ENCODE measurements around the gene RAE1.
"Not testable (repeated sequence)": the region's sequence is repeated elsewhere in the genome, so short reads cannot be mapped to it uniquely, and the experiment has no call there.

Gene RAE1

GRCh38 chr20:57350726-57351041 is 371 bp upstream of the RAE1 start:
- Histone ChIP-seq H3K4me2 (ENCODE audit: low read length) (peak overlapping the region; percentile 85), H3K79me2 (ENCODE audit: control insufficient read depth, insufficient read depth, low read length, poor library complexity) (peaks cover 11% of the 10 kb centered on the region), H4K12ac (ENCODE audit: low read depth, low read length) (peak overlapping the region; percentile 9), H3K4me3 (ENCODE audit: low read depth, low read length) (peak overlapping the region; percentile 93), H4K8ac (ENCODE audit: low read depth, low read length) (peak overlapping the region; percentile 100), H3K36me3 (ENCODE audit: control insufficient read depth in 1 of 2, insufficient read depth in 2 of 2, low read length in 2 of 2) (peaks cover 7 to 15% of the 10 kb centered on the region in 2 experiments)
- H3K23ac ChIP-seq (ENCODE audit: low read length); H3K9ac ChIP-seq (ENCODE audit: low read length); H2AFZ ChIP-seq (ENCODE audit: insufficient read depth, low read length, poor library complexity); H3K9me3 ChIP-seq (ENCODE audit: insufficient read depth, low read depth, low read length); H3K14ac ChIP-seq (ENCODE audit: low read length); H3K79me1 ChIP-seq (ENCODE audit: low read length); H3K27ac ChIP-seq (ENCODE audit: low read depth, low read length); DNase-seq; H2BK5ac ChIP-seq (ENCODE audit: low read depth, low read length, poor library complexity); H4K91ac ChIP-seq (ENCODE audit: low read depth, low read length); H3K18ac ChIP-seq (ENCODE audit: low read length); H2BK12ac ChIP-seq (ENCODE audit: low read length); H3K4me1 ChIP-seq (ENCODE audit: control insufficient read depth in 1 of 2, insufficient read depth in 2 of 2, low read length in 2 of 2); H2BK120ac ChIP-seq (ENCODE audit: insufficient read depth, low read length, poor library complexity); H3K27me3 ChIP-seq (ENCODE audit: insufficient read depth, low read length); H2AK5ac ChIP-seq (ENCODE audit: low read length); H3K4ac ChIP-seq (ENCODE audit: low read depth, low read length): not testable (repeated sequence)
- WGBS (ENCODE audit: extremely low coverage, insufficient coverage, insufficient read length) = no CpG with 5 or more reads among the region's 24 CpGs

GRCh38 chr20:57352305-57352704 is 1.2 kb downstream of the RAE1 start:
- no CpG with 5 or more reads among the region's 6 CpGs for WGBS (ENCODE audit: extremely low coverage, insufficient coverage, insufficient read length)
- no peak overlapping the region for H4K91ac ChIP-seq (ENCODE audit: low read depth, low read length)
- peaks cover 5% of the 10 kb centered on the region for H3K79me1 ChIP-seq (ENCODE audit: low read length)
- peaks cover 14 to 24% of the 10 kb centered on the region in 2 experiments for H3K36me3 ChIP-seq (ENCODE audit: control insufficient read depth in 1 of 2, insufficient read depth in 2 of 2, low read length in 2 of 2)
- H2BK5ac ChIP-seq (ENCODE audit: low read depth, low read length, poor library complexity) = no peak overlapping the region
- H3K9ac ChIP-seq (ENCODE audit: low read length) = no peak overlapping the region
- no peak overlapping the region for H2BK120ac ChIP-seq (ENCODE audit: insufficient read depth, low read length, poor library complexity)
- no peak overlapping the region for H4K12ac ChIP-seq (ENCODE audit: low read depth, low read length)
- no peaks in the 10 kb centered on the region for H3K27me3 ChIP-seq (ENCODE audit: insufficient read depth, low read length)
- H3K23ac ChIP-seq (ENCODE audit: low read length) = no peak overlapping the region
- no peak overlapping the region for H3K27ac ChIP-seq (ENCODE audit: low read depth, low read length)
- no peak overlapping the region for H3K4me3 ChIP-seq (ENCODE audit: low read depth, low read length)
- H3K9me3 ChIP-seq (ENCODE audit: insufficient read depth, low read depth, low read length) = no peaks in the 10 kb centered on the region
- peak overlapping the region; percentile 66 for H3K4ac ChIP-seq (ENCODE audit: low read depth, low read length)
- DNase-seq = no peak
- H3K14ac ChIP-seq (ENCODE audit: low read length) = no peak overlapping the region
- H3K4me1 ChIP-seq (ENCODE audit: control insufficient read depth in 1 of 2, insufficient read depth in 2 of 2, low read length in 2 of 2) = peaks cover 2 to 6% of the 10 kb centered on the region in 2 experiments
- H4K8ac ChIP-seq (ENCODE audit: low read depth, low read length) = no peak overlapping the region
- no peak overlapping the region for H2BK12ac ChIP-seq (ENCODE audit: low read length)
- H3K18ac ChIP-seq (ENCODE audit: low read length) = no peak overlapping the region
- peaks cover 11% of the 10 kb centered on the region for H3K79me2 ChIP-seq (ENCODE audit: control insufficient read depth, insufficient read depth, low read length, poor library complexity)
- no peak overlapping the region for H2AK5ac ChIP-seq (ENCODE audit: low read length)
- peak overlapping the region; percentile 33 for H3K4me2 ChIP-seq (ENCODE audit: low read length)
- no peak overlapping the region for H2AFZ ChIP-seq (ENCODE audit: insufficient read depth, low read length, poor library complexity)

GRCh38 chr20:57353351-57353750 is 2.3 kb downstream of the RAE1 start:
- H2BK5ac ChIP-seq (ENCODE audit: low read depth, low read length, poor library complexity) = no peak overlapping the region
- H3K4me1 ChIP-seq (ENCODE audit: control insufficient read depth in 1 of 2, insufficient read depth in 2 of 2, low read length in 2 of 2) = peaks cover 2 to 6% of the 10 kb centered on the region in 2 experiments
- peaks cover 5% of the 10 kb centered on the region for H3K79me1 ChIP-seq (ENCODE audit: low read length)
- no peak overlapping the region for H3K9ac ChIP-seq (ENCODE audit: low read length)
- no peak overlapping the region for H4K8ac ChIP-seq (ENCODE audit: low read depth, low read length)
- H3K4me3 ChIP-seq (ENCODE audit: low read depth, low read length) = no peak overlapping the region
- H3K27me3 ChIP-seq (ENCODE audit: insufficient read depth, low read length) = no peaks in the 10 kb centered on the region
- no peak overlapping the region for H3K4ac ChIP-seq (ENCODE audit: low read depth, low read length)
- no peak overlapping the region for H4K91ac ChIP-seq (ENCODE audit: low read depth, low read length)
- no peak overlapping the region for H2AK5ac ChIP-seq (ENCODE audit: low read length)
- H3K4me2 ChIP-seq (ENCODE audit: low read length) = no peak overlapping the region
- no peaks in the 10 kb centered on the region for H3K9me3 ChIP-seq (ENCODE audit: insufficient read depth, low read depth, low read length)
- WGBS (ENCODE audit: extremely low coverage, insufficient coverage, insufficient read length) = no CpG with 5 or more reads among the region's 9 CpGs
- no peak overlapping the region for H3K27ac ChIP-seq (ENCODE audit: low read depth, low read length)
- no peak overlapping the region for H2BK12ac ChIP-seq (ENCODE audit: low read length)
- H2BK120ac ChIP-seq (ENCODE audit: insufficient read depth, low read length, poor library complexity) = no peak overlapping the region
- peaks cover 14 to 24% of the 10 kb centered on the region in 2 experiments for H3K36me3 ChIP-seq (ENCODE audit: control insufficient read depth in 1 of 2, insufficient read depth in 2 of 2, low read length in 2 of 2)
- H2AFZ ChIP-seq (ENCODE audit: insufficient read depth, low read length, poor library complexity) = no peak overlapping the region
- no peak overlapping the region for H3K14ac ChIP-seq (ENCODE audit: low read length)
- H3K18ac ChIP-seq (ENCODE audit: low read length) = no peak overlapping the region
- no peak for DNase-seq
- no peak overlapping the region for H4K12ac ChIP-seq (ENCODE audit: low read depth, low read length)
- H3K79me2 ChIP-seq (ENCODE audit: control insufficient read depth, insufficient read depth, low read length, poor library complexity) = peaks cover 11% of the 10 kb centered on the region
- no peak overlapping the region for H3K23ac ChIP-seq (ENCODE audit: low read length)

- Histone ChIP-seq H4K8ac (ENCODE audit: low read depth, low read length) (no peak overlapping the region), H3K9me3 (ENCODE audit: insufficient read depth, low read depth, low read length) (no peaks in the 10 kb centered on the region), H3K18ac (ENCODE audit: low read length) (no peak overlapping the region), H2AFZ (ENCODE audit: insufficient read depth, low read length, poor library complexity) (no peak overlapping the region), H3K79me2 (ENCODE audit: control insufficient read depth, insufficient read depth, low read length, poor library complexity) (no peaks in the 10 kb centered on the region), H3K4me3 (ENCODE audit: low read depth, low read length) (no peak overlapping the region), H3K9ac (ENCODE audit: low read length) (no peak overlapping the region), H3K36me3 (ENCODE audit: control insufficient read depth in 1 of 2, insufficient read depth in 2 of 2, low read length in 2 of 2) (peaks cover 24 to 28% of the 10 kb centered on the region in 2 experiments), H3K27me3 (ENCODE audit: insufficient read depth, low read length) (no peaks in the 10 kb centered on the region), H3K27ac (ENCODE audit: low read depth, low read length) (no peak overlapping the region), H2AK5ac (ENCODE audit: low read length) (no peak overlapping the region), H2BK5ac (ENCODE audit: low read depth, low read length, poor library complexity) (no peak overlapping the region), H3K14ac (ENCODE audit: low read length) (no peak overlapping the region), H3K4me2 (ENCODE audit: low read length) (no peak overlapping the region), H3K79me1 (ENCODE audit: low read length) (no peaks in the 10 kb centered on the region), H3K23ac (ENCODE audit: low read length) (no peak overlapping the region), H4K91ac (ENCODE audit: low read depth, low read length) (no peak overlapping the region), H3K4me1 (ENCODE audit: control insufficient read depth in 1 of 2, insufficient read depth in 2 of 2, low read length in 2 of 2) (no peaks in the 10 kb centered on the region), H2BK120ac (ENCODE audit: insufficient read depth, low read length, poor library complexity) (no peak overlapping the region), H4K12ac (ENCODE audit: low read depth, low read length) (no peak overlapping the region), H3K4ac (ENCODE audit: low read depth, low read length) (no peak overlapping the region), H2BK12ac (ENCODE audit: low read length) (no peak overlapping the region)
- 100% methylated on average over 2 of the region's 6 CpGs for WGBS (ENCODE audit: extremely low coverage, insufficient coverage, insufficient read length)
- peak; percentile 16 to 22 for DNase-seq
Observed at GRCh38 chr20:57361517-57361916, 10.5 kb downstream of the RAE1 start.
